ENCODE results near the gene SMARCA1. TPM values are rescaled to one million over a fixed set of nuclear protein-coding genes. Genes with fewer than 3 reads are reported as not detected.

SMARCA1 gene
- total RNA-seq, 1 experiment from 2014 or later, result 38.8 TPM

GRCh38 chrX:129530410-129530809, 7.1 kb upstream of the SMARCA1 start:
- ATAC-seq (no peak), DNase-seq (ENCODE audit: low read depth, low spot score) (no peak)
- POLR2A ChIA-PET, result no interaction called here
- CTCF ChIA-PET, result no interaction called here
- Histone ChIP-seq H3K9me3 (ENCODE audit: control insufficient read depth in 1 of 2, insufficient read depth in 1 of 2, low read depth in 1 of 2, low read length in 2 of 2) (no peaks in the 10 kb centered on the region), H3K27me3 (ENCODE audit: insufficient read depth, low read length) (no peaks in the 10 kb centered on the region), H3K4me1 (ENCODE audit: control insufficient read depth in 1 of 2, insufficient read depth in 2 of 2, low read length in 2 of 2) (no peaks in the 10 kb centered on the region), H3K4me2 (ENCODE audit: low read length) (no peak overlapping the region), H4K20me1 (ENCODE audit: insufficient read depth) (no peaks in the 10 kb centered on the region), H3K79me2 (ENCODE audit: insufficient read depth, low read length) (no peaks in the 10 kb centered on the region), H3K9ac (ENCODE audit: low read length) (no peak overlapping the region), H3K9me2 (ENCODE audit: insufficient read depth) (no peaks in the 10 kb centered on the region), H3K4me3 (replicated peaks in 1 of 2; ENCODE audit: low read depth in 1 of 2, low read length in 2 of 2) (no peak overlapping the region), H3K36me3 (ENCODE audit: control insufficient read depth in 1 of 2, insufficient read depth in 2 of 2, low read length in 2 of 2) (no peaks in the 10 kb centered on the region), H3K27ac (ENCODE audit: low read depth, low read length) (no peak overlapping the region), H2AFZ (ENCODE audit: low read depth, low read length, poor library complexity, severe bottlenecking) (no peak overlapping the region)
- TF ChIP-seq ATF3 (IDR thresholded peaks at IDR 0.05) (no peak), EGR1 (IDR thresholded peaks at IDR 0.05; ENCODE audit: low read depth) (no peak), SP1 (IDR thresholded peaks at IDR 0.05; ENCODE audit: low read depth) (no peak)
- no TSS peak for BruUV-seq (replicated peaks)
- RAD21 ChIA-PET (ENCODE audit: low non-redundant PET in 1 of 2, low total read pairs in 2 of 2, uncharacterized antibody in 2 of 2, unreplicated experiment in 2 of 2), result no interaction called here
- intact Hi-C loops (cut with micrococcal nuclease), result no loop called here

- no TSS peak for BruUV-seq (replicated peaks)
Observed at GRCh38 chrX:129529685-129530281, 6.5 kb upstream of the SMARCA1 start.

More at GRCh38 chrX:129529685-129530281, 6.5 kb upstream of the SMARCA1 start:
- POLR2A ChIA-PET, result no interaction called here
- Histone ChIP-seq H3K4me3 (replicated peaks in 1 of 2; ENCODE audit: low read depth in 1 of 2, low read length in 2 of 2) (no peak overlapping the region), H3K4me1 (ENCODE audit: control insufficient read depth in 1 of 2, insufficient read depth in 2 of 2, low read length in 2 of 2) (no peaks in the 10 kb centered on the region), H3K36me3 (ENCODE audit: control insufficient read depth in 1 of 2, insufficient read depth in 2 of 2, low read length in 2 of 2) (no peaks in the 10 kb centered on the region), H3K27ac (ENCODE audit: low read depth, low read length) (no peak overlapping the region), H3K79me2 (ENCODE audit: insufficient read depth, low read length) (no peaks in the 10 kb centered on the region), H3K27me3 (ENCODE audit: insufficient read depth, low read length) (no peaks in the 10 kb centered on the region), H3K4me2 (ENCODE audit: low read length) (no peak overlapping the region), H2AFZ (ENCODE audit: low read depth, low read length, poor library complexity, severe bottlenecking) (no peak overlapping the region), H3K9me2 (ENCODE audit: insufficient read depth) (no peaks in the 10 kb centered on the region), H3K9ac (ENCODE audit: low read length) (no peak overlapping the region), H3K9me3 (ENCODE audit: control insufficient read depth in 1 of 2, insufficient read depth in 1 of 2, low read depth in 1 of 2, low read length in 2 of 2) (no peaks in the 10 kb centered on the region), H4K20me1 (ENCODE audit: insufficient read depth) (no peaks in the 10 kb centered on the region)
- no peak for TF ChIP-seq SP1 (IDR thresholded peaks at IDR 0.05; ENCODE audit: low read depth)
- DNase-seq (ENCODE audit: low read depth, low spot score) (no peak), ATAC-seq (no peak)
- intact Hi-C loops (cut with micrococcal nuclease), result no loop called here
- CTCF ChIA-PET, result no interaction called here
- RAD21 ChIA-PET (ENCODE audit: low non-redundant PET in 1 of 2, low total read pairs in 2 of 2, uncharacterized antibody in 2 of 2, unreplicated experiment in 2 of 2), result no interaction called here

Data from HCT116 (cell line).